Fibroblast of mammary gland (primary cell): ENCODE data around the gene FAM117A.

Experiments used
- DNase-seq: peaks from one replicate; pipeline ENCODE4 v3.0.0-alpha.2; 2010; ENCODE audit warnings: low read depth
- H3K4me3 ChIP-seq: 2 replicates; pipeline ENCODE4 v1.5.1; 2011; ENCODE audit warnings: low read depth, mild to moderate bottlenecking, low read length, moderate library complexity; ENCODE audit not compliant: control insufficient read depth
- CTCF ChIP-seq: conservative IDR thresholded peaks from 2 replicates; pipeline ENCODE4 v1.5.1; 2011; ENCODE audit warnings: low read depth, low read length, inconsistent platforms; ENCODE audit not compliant: control insufficient read depth, insufficient read depth

The FAM117A gene

GRCh38 chr17:49757151-49757777 lies 6.7 kb downstream of the FAM117A start:
- TF ChIP-seq CTCF = no peak
- H3K4me3 ChIP-seq = no peak overlapping the region
- DNase-seq = no peak

DNA sequence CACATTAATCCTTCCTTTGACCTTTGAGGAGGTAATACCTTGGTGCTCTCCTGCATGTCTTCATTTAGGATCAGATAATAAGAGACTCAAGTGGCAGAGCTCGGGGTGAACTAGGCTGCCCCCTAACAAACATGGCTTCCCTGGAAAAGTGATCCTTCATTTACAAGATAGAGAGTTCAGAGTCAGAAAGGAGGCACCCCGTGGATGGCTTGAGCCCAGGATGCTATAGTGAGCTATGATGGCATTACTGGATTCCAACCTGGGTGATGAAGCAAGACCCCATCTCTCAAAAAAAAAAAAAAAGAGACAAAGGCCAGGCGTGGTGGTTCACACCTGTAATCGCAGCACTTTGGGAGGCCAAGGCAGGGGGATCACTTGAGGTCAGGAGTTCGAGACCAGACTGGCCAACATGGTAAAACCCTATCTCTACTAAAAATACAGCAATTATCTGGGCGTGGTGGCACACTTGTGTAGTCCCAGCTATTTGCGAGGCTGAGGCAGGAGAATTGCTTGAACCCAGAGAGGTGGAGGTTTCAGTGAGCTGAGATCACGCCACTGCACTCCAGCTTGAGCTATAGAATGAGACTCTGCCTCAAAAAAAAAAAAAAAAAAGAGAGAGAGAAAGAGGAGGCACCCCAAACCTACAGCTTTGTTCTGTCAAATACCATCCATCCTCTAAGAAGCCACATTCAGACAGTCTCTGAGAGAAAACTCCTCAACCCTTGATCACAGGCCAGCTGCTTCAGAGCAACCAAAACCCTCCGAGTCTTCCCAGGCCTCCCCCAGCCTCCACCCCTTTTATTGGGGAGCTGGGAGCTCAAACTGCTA lies 7.4 kb downstream of the FAM117A start:
- H3K4me3 ChIP-seq = no peak overlapping the region
- DNase-seq = no peak
- no peak for TF ChIP-seq CTCF

- no peak overlapping the region for H3K4me3 ChIP-seq
- no peak for DNase-seq
- no peak for TF ChIP-seq CTCF
Observed at GRCh38 chr17:49755663-49756283, 8.2 kb downstream of the FAM117A start.

- TF ChIP-seq CTCF = no peak
- H3K4me3 ChIP-seq = no peak overlapping the region
- DNase-seq = no peak
Observed at GRCh38 chr17:49753959-49754391, 10.0 kb downstream of the FAM117A start.

DNA sequence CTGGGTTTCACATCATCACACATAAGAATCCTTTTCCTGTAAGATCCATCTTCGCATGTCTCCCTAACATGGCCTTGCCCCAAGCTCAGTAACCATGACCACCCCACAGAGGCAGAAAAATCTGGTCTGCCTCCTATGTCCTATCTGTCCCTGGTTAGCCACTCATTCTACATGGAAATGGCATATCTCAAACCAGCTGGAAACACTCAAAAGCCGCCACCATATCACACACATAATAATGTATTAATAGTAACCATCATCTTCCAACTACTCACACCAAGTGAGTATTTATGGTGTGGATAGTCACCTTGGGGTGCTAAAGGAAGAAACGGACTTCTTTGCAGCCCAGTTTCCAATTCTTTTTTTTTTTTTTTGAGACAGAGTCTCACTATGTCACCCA lies 11.4 kb downstream of the FAM117A start:
- no peak overlapping the region for H3K4me3 ChIP-seq
- no peak for DNase-seq

GRCh38 chr17:49749730-49750129 lies 14.2 kb downstream of the FAM117A start:
- no peak for TF ChIP-seq CTCF

More for the DNA sequence above, 11.4 kb downstream of the FAM117A start:
- TF ChIP-seq CTCF = no peak

More at GRCh38 chr17:49749730-49750129, 14.2 kb downstream of the FAM117A start:
- no peak for DNase-seq
- H3K4me3 ChIP-seq = no peak overlapping the region
